ENCODE measurements around the gene SPHKAP.
"Not testable (repeated sequence)": the region's sequence is repeated elsewhere in the genome, so short reads cannot be mapped to it uniquely, and the experiment has no call there.

The SPHKAP gene

DNA sequence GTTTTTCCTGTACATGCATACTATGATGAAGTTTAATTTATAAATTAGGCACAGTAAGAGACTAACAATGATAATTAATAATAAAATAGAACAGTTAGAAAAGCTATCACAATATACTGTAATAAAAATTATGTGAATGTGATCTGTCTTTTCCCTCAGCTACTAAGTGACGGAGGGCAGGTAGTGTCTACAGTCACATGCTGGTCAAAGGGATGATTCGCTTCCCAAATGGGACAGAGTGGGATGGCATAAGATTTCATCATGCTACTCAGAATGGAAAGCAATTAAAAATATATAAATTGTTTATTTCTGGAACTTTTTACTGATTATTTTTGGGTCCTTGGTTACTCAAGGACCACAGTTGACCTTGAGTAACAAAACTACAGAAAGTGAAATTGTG lies 238.5 kb downstream of the SPHKAP start:
- H3K4me3 ChIP-seq (ENCODE audit: low read depth, low read length), result no peak overlapping the region

GRCh38 chr2:227942021-227942420 lies 239.5 kb downstream of the SPHKAP start:
- Histone ChIP-seq H3K79me2 (ENCODE audit: control insufficient read depth, insufficient read depth, low read length, unreplicated experiment) (no peaks in the 10 kb centered on the region), H3K4me3 (ENCODE audit: low read depth, low read length) (no peak overlapping the region), H3K4me1 (ENCODE audit: control insufficient read depth, insufficient read depth, low read length, unreplicated experiment) (no peaks in the 10 kb centered on the region), H2AFZ (ENCODE audit: low read length, unreplicated experiment) (no peak overlapping the region), H3K27me3 (ENCODE audit: insufficient read depth, low read length) (no peaks in the 10 kb centered on the region), H3K27ac (ENCODE audit: low read depth, low read length) (no peak overlapping the region), H3K36me3 (ENCODE audit: insufficient read depth, low read length) (no peaks in the 10 kb centered on the region)

More for the DNA sequence above, 238.5 kb downstream of the SPHKAP start:
- Histone ChIP-seq H3K4me1 (ENCODE audit: control insufficient read depth, insufficient read depth, low read length, unreplicated experiment) (no peaks in the 10 kb centered on the region), H2AFZ (ENCODE audit: low read length, unreplicated experiment) (no peak overlapping the region), H3K79me2 (ENCODE audit: control insufficient read depth, insufficient read depth, low read length, unreplicated experiment) (no peaks in the 10 kb centered on the region), H3K27ac (ENCODE audit: low read depth, low read length) (no peak overlapping the region), H3K27me3 (ENCODE audit: insufficient read depth, low read length) (no peaks in the 10 kb centered on the region), H3K36me3 (ENCODE audit: insufficient read depth, low read length) (no peaks in the 10 kb centered on the region)

- H2AFZ ChIP-seq (ENCODE audit: low read length, unreplicated experiment), result peak overlapping the region; percentile 58
- H3K27me3 ChIP-seq (ENCODE audit: insufficient read depth, low read length), result no peaks in the 10 kb centered on the region
- no peaks in the 10 kb centered on the region for H3K79me2 ChIP-seq (ENCODE audit: control insufficient read depth, insufficient read depth, low read length, unreplicated experiment)
- H3K27ac ChIP-seq (ENCODE audit: low read depth, low read length), result no peak overlapping the region
- H3K36me3 ChIP-seq (ENCODE audit: insufficient read depth, low read length), result no peaks in the 10 kb centered on the region
- H3K4me3 ChIP-seq (ENCODE audit: low read depth, low read length), result no peak overlapping the region
- H3K4me1 ChIP-seq (ENCODE audit: control insufficient read depth, insufficient read depth, low read length, unreplicated experiment), result no peaks in the 10 kb centered on the region
Measured at GRCh38 chr2:227939271-227940027, 242.0 kb downstream of the SPHKAP start.

DNA sequence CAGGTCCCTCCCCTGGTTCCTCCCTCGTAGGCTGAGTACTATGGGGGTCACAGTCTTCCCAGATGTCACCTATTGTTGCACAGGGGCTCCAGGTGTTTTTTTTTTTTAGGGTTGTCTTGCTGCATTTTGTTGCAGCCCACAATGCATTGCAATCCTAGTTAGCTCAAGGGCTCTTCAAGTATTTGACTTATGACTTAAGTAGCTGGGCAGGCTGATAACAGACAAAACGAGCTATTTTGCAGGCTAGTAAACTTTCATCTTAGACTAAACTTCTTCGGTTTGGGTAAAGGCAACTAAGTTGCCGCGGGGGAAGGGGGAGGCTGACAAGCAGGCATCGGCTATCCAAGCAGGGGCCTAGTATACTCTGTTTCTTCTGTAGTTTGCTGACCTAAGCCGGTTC lies 245.2 kb downstream of the SPHKAP start:
- H3K27ac ChIP-seq (ENCODE audit: low read depth, low read length); H3K79me2 ChIP-seq (ENCODE audit: control insufficient read depth, insufficient read depth, low read length, unreplicated experiment); H3K27me3 ChIP-seq (ENCODE audit: insufficient read depth, low read length); H3K4me3 ChIP-seq (ENCODE audit: low read depth, low read length); H3K4me1 ChIP-seq (ENCODE audit: control insufficient read depth, insufficient read depth, low read length, unreplicated experiment); H3K36me3 ChIP-seq (ENCODE audit: insufficient read depth, low read length); H2AFZ ChIP-seq (ENCODE audit: low read length, unreplicated experiment): not testable (repeated sequence)

DNA sequence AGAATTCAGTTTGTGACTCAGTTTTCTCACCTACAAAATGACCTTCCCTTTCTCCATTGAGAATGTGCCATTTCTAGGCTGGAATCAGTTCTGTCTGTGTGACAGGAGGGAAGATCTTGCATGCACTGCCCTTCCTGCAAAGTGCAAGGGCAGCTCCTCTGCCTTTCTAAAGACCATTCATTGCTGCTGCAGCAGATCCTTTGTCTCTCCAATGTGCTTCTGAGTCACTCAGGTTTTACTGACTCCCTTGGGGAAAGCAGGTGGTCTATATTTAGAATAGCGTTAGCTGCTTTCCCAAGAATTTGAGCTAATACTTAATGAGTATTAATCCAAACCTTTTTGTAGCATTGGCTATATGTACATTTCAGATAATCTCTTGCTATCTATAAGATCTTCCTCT lies 247.6 kb downstream of the SPHKAP start:
- no peaks in the 10 kb centered on the region for H3K36me3 ChIP-seq (ENCODE audit: insufficient read depth, low read length)
- no peak overlapping the region for H2AFZ ChIP-seq (ENCODE audit: low read length, unreplicated experiment)
- no peaks in the 10 kb centered on the region for H3K79me2 ChIP-seq (ENCODE audit: control insufficient read depth, insufficient read depth, low read length, unreplicated experiment)
- no peak overlapping the region for H3K4me3 ChIP-seq (ENCODE audit: low read depth, low read length)
- no peaks in the 10 kb centered on the region for H3K4me1 ChIP-seq (ENCODE audit: control insufficient read depth, insufficient read depth, low read length, unreplicated experiment)
- H3K27ac ChIP-seq (ENCODE audit: low read depth, low read length), result no peak overlapping the region
- no peaks in the 10 kb centered on the region for H3K27me3 ChIP-seq (ENCODE audit: insufficient read depth, low read length)

- Histone ChIP-seq H3K27me3 (ENCODE audit: insufficient read depth, low read length) (no peaks in the 10 kb centered on the region), H3K79me2 (ENCODE audit: control insufficient read depth, insufficient read depth, low read length, unreplicated experiment) (no peaks in the 10 kb centered on the region), H3K27ac (ENCODE audit: low read depth, low read length) (no peak overlapping the region), H3K4me3 (ENCODE audit: low read depth, low read length) (no peak overlapping the region), H3K36me3 (ENCODE audit: insufficient read depth, low read length) (no peaks in the 10 kb centered on the region), H3K4me1 (ENCODE audit: control insufficient read depth, insufficient read depth, low read length, unreplicated experiment) (no peaks in the 10 kb centered on the region), H2AFZ (ENCODE audit: low read length, unreplicated experiment) (no peak overlapping the region)
Measured at GRCh38 chr2:227932403-227932802, 249.1 kb downstream of the SPHKAP start.

DNA sequence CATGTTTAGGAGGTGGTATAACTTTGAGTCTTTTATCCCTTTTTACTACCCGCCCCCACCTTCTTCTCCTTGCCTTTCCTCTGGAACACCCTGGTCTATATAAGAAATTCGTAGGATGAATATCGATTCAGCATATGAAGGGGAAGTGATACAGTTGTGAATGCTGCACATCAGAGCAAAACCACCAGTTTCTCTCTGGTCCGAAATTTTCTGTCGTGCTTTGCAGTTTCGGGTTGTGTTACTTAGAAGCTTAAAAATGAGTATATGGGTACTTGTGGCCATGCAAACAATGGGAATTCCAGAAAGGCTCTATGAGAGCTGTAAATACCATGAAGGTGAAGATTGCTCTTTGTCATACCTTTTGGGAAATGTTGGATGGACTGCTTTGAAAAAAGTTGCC lies 249.5 kb downstream of the SPHKAP start:
- Histone ChIP-seq H3K27ac (ENCODE audit: low read depth, low read length) (no peak overlapping the region), H3K27me3 (ENCODE audit: insufficient read depth, low read length) (no peaks in the 10 kb centered on the region), H3K79me2 (ENCODE audit: control insufficient read depth, insufficient read depth, low read length, unreplicated experiment) (no peaks in the 10 kb centered on the region), H3K4me1 (ENCODE audit: control insufficient read depth, insufficient read depth, low read length, unreplicated experiment) (no peaks in the 10 kb centered on the region), H3K4me3 (ENCODE audit: low read depth, low read length) (no peak overlapping the region), H3K36me3 (ENCODE audit: insufficient read depth, low read length) (peaks cover 2% of the 10 kb centered on the region; the same call in 1 of the 2 replicates), H2AFZ (ENCODE audit: low read length, unreplicated experiment) (no peak overlapping the region)

All from ACC112 (cell line).